Measurements from ENCODE around the gene DHRS3.

- TF ChIP-seq ZNF644 (CRISPR knock-in tag; IDR thresholded peaks at IDR 0.05; ENCODE audit: low read depth) (no peak), CTCF (CRISPR knock-in tag; IDR thresholded peaks at IDR 0.05) (no peak), ZNF124 (CRISPR knock-in tag; IDR thresholded peaks at IDR 0.05) (no peak), MBNL3 (CRISPR knock-in tag; conservative IDR thresholded peaks at IDR 0.05) (no peak), CERS6 (CRISPR knock-in tag; IDR thresholded peaks at IDR 0.05) (no peak), FOXK2 (IDR thresholded peaks at IDR 0.05) (no peak), POLR2AphosphoS5 (IDR thresholded peaks at IDR 0.05; ENCODE audit: low read depth, low read length) (no peak), EP300 (IDR thresholded peaks at IDR 0.05; ENCODE audit: low read depth in 2 of 2, low read length in 2 of 2) (no peak), EP300 (CRISPR knock-in tag; IDR thresholded peaks at IDR 0.05; ENCODE audit: borderline replicate concordance) (no peak), ZNF33B (CRISPR knock-in tag; IDR thresholded peaks at IDR 0.05) (no peak), NPAS2 (CRISPR knock-in tag; IDR thresholded peaks at IDR 0.05; ENCODE audit: borderline replicate concordance) (no peak)
These were observed 87.4 kb downstream of the DHRS3 start for GRCh38 chr1:12530462-12531178.
